ENCODE results near the gene SLCO2A1. TPM values are rescaled to one million over a fixed set of nuclear protein-coding genes. Genes with fewer than 3 reads are reported as not detected.

The SLCO2A1 gene
- total and polyA plus RNA-seq, 2 donors (not counting 1 experiment from before 2014, with no cell fraction given) = not detected

DNA sequence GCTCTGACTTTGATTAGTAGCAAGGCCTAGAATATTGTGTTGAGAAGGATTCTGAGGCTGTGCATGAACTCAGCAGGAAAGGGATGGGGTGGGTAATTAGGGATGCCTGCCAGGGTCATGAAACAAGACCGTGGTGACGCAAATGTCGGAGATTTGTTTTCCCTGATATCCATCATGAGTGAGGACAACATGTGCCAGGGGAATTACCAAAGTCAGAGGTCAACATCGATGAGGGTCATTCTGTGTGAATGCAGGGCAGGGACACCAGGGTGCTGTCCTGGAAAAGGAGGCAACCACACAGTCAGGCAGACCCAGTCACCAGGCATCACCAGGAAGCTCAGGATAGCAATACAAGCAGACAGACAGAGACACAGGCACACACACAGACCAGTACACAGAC is 52.2 kb downstream of the SLCO2A1 start:
- no peak overlapping the region for H2AFZ ChIP-seq (ENCODE audit: insufficient read depth, low read depth, low read length, poor library complexity, severe bottlenecking)
- H3K27me3 ChIP-seq (replicated peaks in 1 of 4; ENCODE audit: control extremely low read depth in 1 of 4, control insufficient read depth in 3 of 4, insufficient read depth in 4 of 4, low read length in 3 of 4) = no peaks in the 10 kb centered on the region
- H3K4me3 ChIP-seq (ENCODE audit: control extremely low read depth in 1 of 5, extremely low read depth in 1 of 5, insufficient read depth in 1 of 5, low read depth in 2 of 5, low read length in 4 of 5) = no peak overlapping the region
- no peaks in the 10 kb centered on the region for H3K79me2 ChIP-seq (ENCODE audit: control insufficient read depth, insufficient read depth, low read length)
- intact Hi-C loops (cut with micrococcal nuclease) = no loop called here
- no peak overlapping the region for H3K4me2 ChIP-seq (replicated peaks; ENCODE audit: low read depth, low read length, poor library complexity, severe bottlenecking)
- 95% methylated on average over 3 of the region's 4 CpGs for WGBS (ENCODE audit: insufficient coverage)
- ChIA-PET POLR2A (no interaction called here), CTCF (no interaction called here)
- Mint-ChIP-seq H3K27ac (no peak overlapping the region), H3K4me3 (no peak overlapping the region), H3K9me3 (ENCODE audit: insufficient read depth) (no peaks in the 10 kb centered on the region), H3K4me1 (no peaks in the 10 kb centered on the region), H3K27me3 (peaks cover 8% of the 10 kb centered on the region)
- ATAC-seq (ENCODE audit: low read depth) (no peak), DNase-seq (no peak)
- TF ChIP-seq, protein P1, sequence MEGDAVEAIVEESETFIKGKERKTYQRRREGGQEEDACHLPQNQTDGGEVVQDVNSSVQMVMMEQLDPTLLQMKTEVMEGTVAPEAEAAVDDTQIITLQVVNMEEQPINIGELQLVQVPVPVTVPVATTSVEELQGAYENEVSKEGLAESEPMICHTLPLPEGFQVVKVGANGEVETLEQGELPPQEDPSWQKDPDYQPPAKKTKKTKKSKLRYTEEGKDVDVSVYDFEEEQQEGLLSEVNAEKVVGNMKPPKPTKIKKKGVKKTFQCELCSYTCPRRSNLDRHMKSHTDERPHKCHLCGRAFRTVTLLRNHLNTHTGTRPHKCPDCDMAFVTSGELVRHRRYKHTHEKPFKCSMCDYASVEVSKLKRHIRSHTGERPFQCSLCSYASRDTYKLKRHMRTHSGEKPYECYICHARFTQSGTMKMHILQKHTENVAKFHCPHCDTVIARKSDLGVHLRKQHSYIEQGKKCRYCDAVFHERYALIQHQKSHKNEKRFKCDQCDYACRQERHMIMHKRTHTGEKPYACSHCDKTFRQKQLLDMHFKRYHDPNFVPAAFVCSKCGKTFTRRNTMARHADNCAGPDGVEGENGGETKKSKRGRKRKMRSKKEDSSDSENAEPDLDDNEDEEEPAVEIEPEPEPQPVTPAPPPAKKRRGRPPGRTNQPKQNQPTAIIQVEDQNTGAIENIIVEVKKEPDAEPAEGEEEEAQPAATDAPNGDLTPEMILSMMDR (IDR thresholded peaks at IDR 0.05) = no peak
- no peak for TF ChIP-seq EZH2 (IDR thresholded peaks at IDR 0.05; ENCODE audit: borderline replicate concordance, insufficient read depth, low read depth, low read length, poor library complexity, severe bottlenecking)
- no peaks in the 10 kb centered on the region for H4K20me1 ChIP-seq (ENCODE audit: control insufficient read depth, insufficient read depth, low read length, poor library complexity, severe bottlenecking)
- H3K36me3 ChIP-seq (replicated peaks in 1 of 2; ENCODE audit: control extremely low read depth in 1 of 2, control insufficient read depth in 1 of 2, extremely low read depth in 1 of 2, insufficient read depth in 2 of 2, low read length in 1 of 2) = no peaks in the 10 kb centered on the region
- H3K9ac ChIP-seq (ENCODE audit: low read length) = no peak overlapping the region
- no peaks in the 10 kb centered on the region for H3K4me1 ChIP-seq (ENCODE audit: control insufficient read depth in 2 of 2, insufficient read depth in 2 of 2, low read length in 2 of 2)
- no peaks in the 10 kb centered on the region for H3K9me3 ChIP-seq (ENCODE audit: control extremely low read depth in 1 of 3, control insufficient read depth in 2 of 3, insufficient read depth in 1 of 3, low read length in 2 of 3)
- H3K27ac ChIP-seq (ENCODE audit: low read length in 2 of 2) = no peak overlapping the region

DNA sequence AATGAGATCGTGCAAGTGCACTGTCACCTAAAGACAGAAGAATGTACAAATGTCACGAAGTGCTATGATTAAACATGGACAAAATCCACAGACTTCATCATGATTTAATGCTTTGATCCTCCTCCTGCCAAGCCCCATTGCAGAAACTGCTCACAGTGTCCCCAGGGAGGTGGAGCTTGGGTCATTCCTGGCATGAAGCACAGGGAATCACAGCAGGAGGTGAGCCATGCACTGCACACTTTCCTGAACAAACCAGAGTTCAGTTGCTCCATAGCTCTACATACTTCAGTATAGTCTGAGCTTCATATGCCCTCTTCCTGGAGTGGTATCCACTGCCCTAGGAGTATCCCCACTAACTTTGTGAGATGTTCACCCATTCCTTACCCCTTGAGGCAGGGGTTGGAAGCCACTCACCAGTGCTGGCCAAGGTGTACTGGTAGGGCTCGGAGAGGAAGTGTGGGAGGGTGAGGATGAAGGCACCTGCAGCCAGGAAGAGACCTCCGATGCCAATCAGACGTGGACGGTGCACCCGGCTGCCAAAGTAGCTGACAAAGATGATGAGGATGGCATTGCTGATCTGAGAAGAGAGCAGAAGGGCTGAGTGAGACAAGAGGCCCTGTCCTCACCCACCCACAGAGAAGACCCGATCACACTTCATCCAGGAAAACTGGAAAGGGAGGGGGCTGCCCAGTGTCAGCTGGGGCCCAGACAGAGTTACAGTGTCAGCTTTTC is 56.3 kb downstream of the SLCO2A1 start:
- Histone ChIP-seq H3K36me3 (replicated peaks in 1 of 2; ENCODE audit: control extremely low read depth in 1 of 2, control insufficient read depth in 1 of 2, extremely low read depth in 1 of 2, insufficient read depth in 2 of 2, low read length in 1 of 2) (no peaks in the 10 kb centered on the region), H3K4me1 (ENCODE audit: control insufficient read depth in 2 of 2, insufficient read depth in 2 of 2, low read length in 2 of 2) (no peaks in the 10 kb centered on the region), H3K9ac (ENCODE audit: low read length) (no peak overlapping the region), H3K27ac (ENCODE audit: low read length in 2 of 2) (no peak overlapping the region), H3K27me3 (replicated peaks in 1 of 4; ENCODE audit: control extremely low read depth in 1 of 4, control insufficient read depth in 3 of 4, insufficient read depth in 4 of 4, low read length in 3 of 4) (no peaks in the 10 kb centered on the region), H3K4me3 (ENCODE audit: control extremely low read depth in 1 of 5, extremely low read depth in 1 of 5, insufficient read depth in 1 of 5, low read depth in 2 of 5, low read length in 4 of 5) (no peak overlapping the region), H4K20me1 (ENCODE audit: control insufficient read depth, insufficient read depth, low read length, poor library complexity, severe bottlenecking) (no peaks in the 10 kb centered on the region), H3K4me2 (replicated peaks; ENCODE audit: low read depth, low read length, poor library complexity, severe bottlenecking) (no peak overlapping the region), H3K9me3 (ENCODE audit: control extremely low read depth in 1 of 3, control insufficient read depth in 2 of 3, insufficient read depth in 1 of 3, low read length in 2 of 3) (peaks cover 0 to 8% (median 2%) of the 10 kb centered on the region in 3 donors), H2AFZ (ENCODE audit: insufficient read depth, low read depth, low read length, poor library complexity, severe bottlenecking) (no peak overlapping the region), H3K79me2 (ENCODE audit: control insufficient read depth, insufficient read depth, low read length) (no peaks in the 10 kb centered on the region)
- ChIA-PET CTCF (no interaction called here), POLR2A (no interaction called here)
- Mint-ChIP-seq H3K27ac (no peak overlapping the region), H3K27me3 (peaks cover 8% of the 10 kb centered on the region), H3K4me1 (no peaks in the 10 kb centered on the region), H3K4me3 (no peak overlapping the region), H3K9me3 (ENCODE audit: insufficient read depth) (peaks cover 3% of the 10 kb centered on the region)
- 86% methylated on average over 5 of the region's 8 CpGs for WGBS (ENCODE audit: insufficient coverage)
- ATAC-seq (ENCODE audit: low read depth) (no peak), DNase-seq (no peak)
- intact Hi-C loops (cut with micrococcal nuclease) = no loop called here
- TF ChIP-seq, protein P1 (IDR thresholded peaks at IDR 0.05) = no peak
- no peak for TF ChIP-seq EZH2 (IDR thresholded peaks at IDR 0.05; ENCODE audit: borderline replicate concordance, insufficient read depth, low read depth, low read length, poor library complexity, severe bottlenecking)
